B cell (primary cell): ENCODE data around the gene CNTNAP2. TPM values are rescaled to one million over a fixed set of nuclear protein-coding genes. Genes with fewer than 3 reads are reported as not detected.

Experiments
- ATAC-seq: fragments of 200-7000 bp; cut with Tn5 transposase; one replicate; pipeline ENCODE4 v1.10.0; 2021; ENCODE audit warnings: low read depth, mild to moderate bottlenecking, moderate number of reproducible peaks, moderate library complexity
- CTCF ChIA-PET: fragments of 350-600 bp; sonication (Branson Sonifier 250); formaldehyde crosslinking; loops from one replicate; lab custom pipeline; 2021; ENCODE audit warnings: antibody characterized with exemption, inconsistent platforms; lab: Charles Lee
- POLR2A ChIA-PET: fragments of 350-600 bp; sonication (Branson Sonifier 250); formaldehyde crosslinking; loops from one replicate; lab custom pipeline; 2021; ENCODE audit warnings: antibody characterized with exemption; lab: Charles Lee
- DNase-seq: peaks from one replicate; pipeline ENCODE4 v3.0.0; 2013
- H2AFZ ChIP-seq: 2 replicates; pipeline ENCODE4 v1.6.1; 2012; ENCODE audit warnings: mild to moderate bottlenecking, low read depth, low read length; ENCODE audit not compliant: insufficient read depth, poor library complexity, severe bottlenecking
- H3K27ac ChIP-seq, 2 donors: 1 replicate in 1 of 2; 2 replicates in 1 of 2; pipeline ENCODE4 v1.5.1; 2012 to 2013; ENCODE audit warnings: low read length in 2 of 2, mild to moderate bottlenecking in 2 of 2, moderate library complexity in 1 of 2
- H3K27me3 ChIP-seq, 4 experiments: fragments of 200-600 bp in 1 of 4; sonication (generic) in 1 of 4; replicated peaks in 1 of 4; 1 replicate in 2 of 4; 2 replicates in 2 of 4; pipeline versions ENCODE4 v1.6.1 to v1.7.0; 2013 to 2016; ENCODE audit warnings: low read length in 3 of 4, mild to moderate bottlenecking in 2 of 4, mixed read lengths in 1 of 4, moderate library complexity in 1 of 4; ENCODE audit not compliant: insufficient read depth in 4 of 4, control insufficient read depth in 3 of 4; ENCODE audit errors: control extremely low read depth in 1 of 4
- H3K36me3 ChIP-seq, 2 experiments: replicated peaks in 1 of 2; 1 replicate in 1 of 2; 2 replicates in 1 of 2; pipeline versions ENCODE4 v1.6.1 to v1.7.1; 2013; ENCODE audit warnings: low read length in 1 of 2; ENCODE audit not compliant: insufficient read depth in 2 of 2, control insufficient read depth in 1 of 2; ENCODE audit errors: control extremely low read depth in 1 of 2, extremely low read depth in 1 of 2
- H3K4me1 ChIP-seq, 2 donors: fragments of 200-600 bp in 1 of 2; sonication (generic) in 1 of 2; 1 replicate in 1 of 2; 2 replicates in 1 of 2; pipeline versions ENCODE4 v1.5.1 to v1.6.1; 2013 to 2017; ENCODE audit warnings: low read length in 2 of 2; ENCODE audit not compliant: control insufficient read depth in 2 of 2, insufficient read depth in 2 of 2
- H3K4me2 ChIP-seq: replicated peaks from 2 replicates; pipeline ENCODE3; 2012; ENCODE audit warnings: mild to moderate bottlenecking, low read depth, low read length; ENCODE audit not compliant: poor library complexity, severe bottlenecking
- H3K4me3 ChIP-seq, 5 experiments: fragments of 200-600 bp in 1 of 5; sonication (generic) in 1 of 5; 1 replicate in 3 of 5; 2 replicates in 2 of 5; pipeline versions ENCODE4 v1.5.1 to v1.7.0; 2011 to 2016; ENCODE audit warnings: low read length in 4 of 5, mild to moderate bottlenecking in 4 of 5, low read depth in 2 of 5, control low read depth in 1 of 5, moderate library complexity in 1 of 5; ENCODE audit not compliant: insufficient read depth in 1 of 5; ENCODE audit errors: control extremely low read depth in 1 of 5, extremely low read depth in 1 of 5
- H3K79me2 ChIP-seq: fragments of 200-600 bp; sonication (generic); one replicate; pipeline ENCODE4 v1.6.0; 2016; ENCODE audit warnings: low read length; ENCODE audit not compliant: control insufficient read depth, insufficient read depth
- H3K9ac ChIP-seq: fragments of 200-600 bp; sonication (generic); 2 replicates; pipeline ENCODE4 v1.6.1; 2017; ENCODE audit warnings: mild to moderate bottlenecking, low read length, moderate library complexity
- H3K9me3 ChIP-seq, 3 donors: one replicate each; pipeline versions ENCODE4 v1.6.1 to v1.7.1; 2013; ENCODE audit warnings: low read length in 2 of 3; ENCODE audit not compliant: control insufficient read depth in 2 of 3, insufficient read depth in 1 of 3; ENCODE audit errors: control extremely low read depth in 1 of 3
- H4K20me1 ChIP-seq: 2 replicates; pipeline ENCODE4 v1.6.0; 2012; ENCODE audit warnings: mild to moderate bottlenecking, low read length; ENCODE audit not compliant: insufficient read depth, control insufficient read depth, poor library complexity, severe bottlenecking
- H3K27ac Mint-ChIP-seq: one replicate; pipeline ENCODE4 v1.8.0; 2021; ENCODE audit warnings: mixed read lengths
- H3K27me3 Mint-ChIP-seq: one replicate; pipeline ENCODE4 v1.8.0; 2021; ENCODE audit warnings: mixed read lengths
- H3K4me1 Mint-ChIP-seq: one replicate; pipeline ENCODE4 v1.8.0; 2021; ENCODE audit warnings: mixed read lengths
- H3K4me3 Mint-ChIP-seq: one replicate; pipeline ENCODE4 v1.8.0; 2021; ENCODE audit warnings: mixed read lengths
- H3K9me3 Mint-ChIP-seq: one replicate; pipeline ENCODE4 v1.8.0; 2022; ENCODE audit warnings: mixed read lengths; ENCODE audit not compliant: insufficient read depth
- CTCF ChIP-seq: fragments of 200-600 bp; IDR thresholded peaks from one replicate; pipeline ENCODE4 v1.8.0; 2022; ENCODE audit warnings: antibody characterized with exemption, mild to moderate bottlenecking
- EZH2 ChIP-seq: IDR thresholded peaks from 2 replicates; pipeline ENCODE4 v1.6.1; 2012; ENCODE audit warnings: borderline replicate concordance, low read depth, mild to moderate bottlenecking, moderate library complexity, low read length; ENCODE audit not compliant: insufficient read depth, poor library complexity, severe bottlenecking
- WGBS: methylation state at CpG from one replicate; pipeline ENCODE4 v1.1.5; 2013; ENCODE audit warnings: missing lambda C conversion rate; ENCODE audit not compliant: insufficient coverage; 5-methylcytosine and 5-hydroxymethylcytosine counted together
- intact Hi-C: fragments of 100-400 bp; cut with micrococcal nuclease; formaldehyde crosslinking; loops from one replicate; pipeline ENCODE4 v1.10.0; 2022
- polyA plus RNA-seq: library from polyadenylated mRNA; depleted of rRNA; stranded (reverse); fragments of >200 nt; gene quantifications from 2 replicates; pipeline ENCODE4 v1.2.3, GENCODE V29; 2012
- total RNA-seq, 2 donors: library from RNA; stranded (reverse); fragments of 120-200 nt in 1 of 2; gene quantifications; 1 replicate in 1 of 2; 2 replicates in 1 of 2; pipeline versions ENCODE4 v1.2.3 to v1.2.4, GENCODE V29; 2013 to 2022

CNTNAP2 gene
- total and polyA plus RNA-seq, 2 donors (not counting 1 experiment from before 2014, with no cell fraction given) = 7.4 to 16.6 TPM

DNA sequence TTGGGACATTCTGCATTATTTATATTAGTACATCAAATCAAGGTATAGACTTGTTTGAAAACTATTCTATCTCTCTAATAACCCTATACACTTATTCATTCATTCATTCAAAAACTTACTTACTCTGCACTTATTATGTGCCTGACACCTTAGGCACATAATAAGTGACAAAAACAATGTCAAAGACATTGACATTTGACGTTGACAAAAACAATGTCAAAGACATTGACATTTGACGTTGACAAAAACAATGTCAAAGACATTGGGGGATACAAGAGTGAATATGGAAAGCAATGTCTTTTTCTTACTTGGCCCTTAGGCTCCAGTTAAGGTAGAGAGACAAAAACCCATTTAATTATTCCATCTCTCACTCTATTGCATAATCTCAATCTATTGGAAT is 116.0 kb downstream of the CNTNAP2 start:
- CTCF ChIA-PET = no interaction called here
- no CpG with 5 or more reads among the region's 2 CpGs for WGBS
- Mint-ChIP-seq H3K9me3 (no peaks in the 10 kb centered on the region), H3K4me3 (no peak overlapping the region), H3K27me3 (no peaks in the 10 kb centered on the region), H3K27ac (no peak overlapping the region), H3K4me1 (no peaks in the 10 kb centered on the region)
- Histone ChIP-seq H3K79me2 (no peaks in the 10 kb centered on the region), H3K9me3 (no peaks in the 10 kb centered on the region), H3K4me3 (no peak overlapping the region), H3K27me3 (no peaks in the 10 kb centered on the region), H3K36me3 (no peaks in the 10 kb centered on the region), H3K27ac (no peak overlapping the region), H3K4me2 (no peak overlapping the region), H2AFZ (no peak overlapping the region), H3K9ac (no peak overlapping the region), H3K4me1 (no peaks in the 10 kb centered on the region), H4K20me1 (no peaks in the 10 kb centered on the region)
- intact Hi-C loops = no loop called here
- ATAC-seq = no peak
- DNase-seq = no peak
- POLR2A ChIA-PET = no interaction called here
- no peak for TF ChIP-seq CTCF
- TF ChIP-seq EZH2 = no peak

DNA sequence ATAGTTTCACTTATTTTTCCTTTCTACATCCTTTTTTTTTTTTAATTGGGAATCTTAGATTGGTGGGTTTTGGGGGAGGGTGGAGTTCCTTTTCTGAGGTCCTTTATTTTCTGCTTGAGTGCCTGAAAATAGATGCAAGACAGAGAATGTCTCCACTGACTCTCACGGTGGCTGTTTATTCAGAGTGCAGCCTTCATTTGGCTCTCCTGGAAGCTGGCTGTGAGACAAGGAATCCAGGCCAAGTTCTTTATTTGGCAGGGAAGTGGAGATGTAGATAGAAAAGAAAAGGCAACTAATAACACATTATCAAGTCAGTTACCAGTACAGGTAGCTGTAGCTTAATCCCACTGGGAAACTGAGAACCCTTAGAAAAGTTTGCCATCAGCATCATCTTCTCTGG is 118.6 kb downstream of the CNTNAP2 start:
- Histone ChIP-seq H3K9ac (no peak overlapping the region), H3K4me1 (no peaks in the 10 kb centered on the region), H3K4me2 (no peak overlapping the region), H3K79me2 (no peaks in the 10 kb centered on the region), H3K36me3 (no peaks in the 10 kb centered on the region), H4K20me1 (no peaks in the 10 kb centered on the region), H3K9me3 (peaks cover 0 to 2% (median 0%) of the 10 kb centered on the region in 3 donors), H2AFZ (no peak overlapping the region), H3K4me3 (no peak overlapping the region), H3K27me3 (no peaks in the 10 kb centered on the region), H3K27ac (no peak overlapping the region)
- Mint-ChIP-seq H3K27ac (no peak overlapping the region), H3K4me1 (no peaks in the 10 kb centered on the region), H3K4me3 (no peak overlapping the region), H3K27me3 (no peaks in the 10 kb centered on the region), H3K9me3 (no peaks in the 10 kb centered on the region)
- DNase-seq (no peak), ATAC-seq (no peak)
- intact Hi-C loops = no loop called here
- CTCF ChIA-PET = no interaction called here
- WGBS = 100% methylated on average over 1 of the region's 1 CpG
- POLR2A ChIA-PET = no interaction called here
- TF ChIP-seq CTCF (no peak), EZH2 (no peak)
